Peyer's patch (tissue), 4 donors: Measurements from ENCODE around the gene APOBEC3A.

Experiments
- POLR2A ChIP-seq, 2 donors: fragments of 450-650 bp; IDR thresholded peaks; one replicate each; pipeline ENCODE4 v1.5.1; 2017; ENCODE audit warnings: antibody characterized with exemption in 2 of 2, mild to moderate bottlenecking in 2 of 2, moderate library complexity in 2 of 2
- TF ChIP-seq, protein P1 (sequence below), 6 experiments: fragments of 450-650 bp in 4 of 6; fragments of 200-600 bp in 2 of 6; sonication (generic) in 1 of 6; IDR thresholded peaks; one replicate each; pipeline ENCODE4 v1.5.1; 2017 to 2019; ENCODE audit warnings: antibody characterized with exemption in 6 of 6, mild to moderate bottlenecking in 3 of 6, moderate library complexity in 1 of 6

DNA sequence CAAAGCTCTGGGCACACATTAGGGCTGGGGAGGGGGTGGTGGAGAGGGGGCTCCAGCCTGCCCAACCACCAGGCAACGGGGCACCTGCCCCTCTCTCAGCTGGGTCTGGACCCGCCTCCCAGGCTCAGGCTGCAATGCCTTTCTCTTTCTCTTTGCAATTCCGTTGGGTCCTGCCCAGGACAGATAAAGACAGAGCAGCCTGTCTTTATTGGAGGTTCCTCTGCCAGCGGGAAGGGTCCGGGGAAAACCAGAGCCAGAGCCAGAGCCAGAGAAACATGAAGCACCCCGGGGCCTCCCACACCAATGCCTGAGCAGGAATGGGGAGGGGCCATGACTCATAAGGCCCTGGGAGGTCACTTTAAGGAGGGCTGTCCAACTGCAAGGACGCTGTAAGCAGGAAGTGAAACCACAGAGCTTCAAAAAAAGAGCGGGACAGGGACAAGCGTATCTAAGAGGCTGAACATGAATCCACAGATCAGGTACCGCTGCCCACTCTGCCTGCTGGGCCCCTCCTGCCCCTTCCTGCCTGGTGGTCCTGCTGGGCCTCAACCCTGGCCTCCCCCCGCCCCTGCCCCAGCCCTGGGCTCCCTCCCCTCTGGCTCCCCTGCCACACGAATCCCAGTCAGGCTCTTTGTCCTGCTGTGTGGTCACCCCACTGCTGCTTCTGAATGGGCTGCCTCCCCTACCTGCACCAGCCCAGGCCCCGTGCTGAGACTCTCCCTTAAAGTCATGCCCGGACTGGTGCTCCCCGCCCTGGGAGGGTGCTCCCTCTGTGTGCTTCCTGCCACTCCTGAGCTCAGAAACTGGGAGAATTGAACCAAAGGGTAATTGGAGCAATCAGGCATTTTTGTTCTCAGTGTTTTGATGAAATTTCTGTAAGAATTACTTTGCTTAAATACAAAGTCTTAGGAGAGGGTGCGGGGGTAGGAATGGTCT lies 24.9 kb downstream of the APOBEC3A start, which contains the start of gene APOBEC3B:
- peak in 1 of 2 donors; percentile 35 for TF ChIP-seq POLR2A (IDR thresholded peaks at IDR 0.05)
- TF ChIP-seq, protein P1, sequence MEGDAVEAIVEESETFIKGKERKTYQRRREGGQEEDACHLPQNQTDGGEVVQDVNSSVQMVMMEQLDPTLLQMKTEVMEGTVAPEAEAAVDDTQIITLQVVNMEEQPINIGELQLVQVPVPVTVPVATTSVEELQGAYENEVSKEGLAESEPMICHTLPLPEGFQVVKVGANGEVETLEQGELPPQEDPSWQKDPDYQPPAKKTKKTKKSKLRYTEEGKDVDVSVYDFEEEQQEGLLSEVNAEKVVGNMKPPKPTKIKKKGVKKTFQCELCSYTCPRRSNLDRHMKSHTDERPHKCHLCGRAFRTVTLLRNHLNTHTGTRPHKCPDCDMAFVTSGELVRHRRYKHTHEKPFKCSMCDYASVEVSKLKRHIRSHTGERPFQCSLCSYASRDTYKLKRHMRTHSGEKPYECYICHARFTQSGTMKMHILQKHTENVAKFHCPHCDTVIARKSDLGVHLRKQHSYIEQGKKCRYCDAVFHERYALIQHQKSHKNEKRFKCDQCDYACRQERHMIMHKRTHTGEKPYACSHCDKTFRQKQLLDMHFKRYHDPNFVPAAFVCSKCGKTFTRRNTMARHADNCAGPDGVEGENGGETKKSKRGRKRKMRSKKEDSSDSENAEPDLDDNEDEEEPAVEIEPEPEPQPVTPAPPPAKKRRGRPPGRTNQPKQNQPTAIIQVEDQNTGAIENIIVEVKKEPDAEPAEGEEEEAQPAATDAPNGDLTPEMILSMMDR (IDR thresholded peaks at IDR 0.05), result no peak
